SW 1271 (cell line): ENCODE data around the gene RASSF1.
A peak's percentile ranks its signal among the peaks of the same experiment; 100 is the strongest.

Experiments used
- DNase-seq, 2 experiments: peaks; one replicate each; lab custom pipeline; 2025; lab: John Stamatoyannopoulos, UW

RASSF1 gene

DNA sequence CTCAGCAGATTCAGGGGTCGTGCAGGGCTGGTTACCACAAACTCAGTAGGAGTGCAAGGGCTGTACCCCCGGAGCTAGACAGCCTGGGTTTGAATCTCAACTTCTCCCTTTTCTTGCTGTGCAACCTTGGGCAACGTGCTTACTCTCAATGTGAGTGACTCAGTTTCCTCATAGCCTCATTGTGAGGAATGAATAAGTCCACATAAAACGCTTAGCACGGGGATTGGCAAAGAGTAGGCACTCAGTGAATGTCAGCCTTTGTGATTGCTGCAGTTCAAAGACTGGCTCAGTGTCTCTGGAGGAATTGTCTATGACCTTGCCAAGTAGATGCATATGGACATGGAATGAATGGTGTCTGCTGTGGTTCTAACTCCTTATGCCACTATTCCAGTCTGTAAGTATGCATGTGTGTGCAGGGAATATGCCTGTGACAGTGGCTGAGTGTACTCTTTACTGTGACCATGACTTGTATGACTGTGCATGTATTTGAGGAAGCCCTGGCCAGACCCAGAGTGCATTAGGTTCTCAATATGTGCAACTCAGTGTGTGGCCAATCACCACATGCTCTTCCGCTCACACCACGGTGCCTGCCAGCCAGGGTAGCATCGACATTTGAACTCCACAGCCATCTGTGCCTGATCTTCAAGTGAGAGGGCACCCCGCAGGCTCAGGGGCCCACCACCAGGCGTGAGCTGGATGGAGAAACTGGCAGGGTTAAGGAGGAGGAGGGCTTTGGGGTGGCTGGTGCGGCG is 40.5 kb downstream of the RASSF1 start:
- no peak for DNase-seq

DNA sequence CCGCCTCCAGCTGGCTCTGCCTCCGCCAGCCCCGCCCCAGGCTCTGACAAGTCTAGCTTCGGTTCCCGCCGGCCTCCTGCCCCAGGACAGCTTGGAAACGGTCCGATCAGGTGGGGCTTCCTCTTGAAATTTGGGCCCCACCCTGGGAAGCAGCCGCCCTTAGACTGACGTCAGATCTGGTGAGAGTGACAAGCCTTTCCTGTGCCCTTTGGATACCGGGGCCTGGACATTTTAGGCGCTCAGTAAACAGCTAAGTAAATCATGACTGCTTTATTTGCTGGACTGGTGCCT is 41.1 kb downstream of the RASSF1 start:
- no peak for DNase-seq

DNA sequence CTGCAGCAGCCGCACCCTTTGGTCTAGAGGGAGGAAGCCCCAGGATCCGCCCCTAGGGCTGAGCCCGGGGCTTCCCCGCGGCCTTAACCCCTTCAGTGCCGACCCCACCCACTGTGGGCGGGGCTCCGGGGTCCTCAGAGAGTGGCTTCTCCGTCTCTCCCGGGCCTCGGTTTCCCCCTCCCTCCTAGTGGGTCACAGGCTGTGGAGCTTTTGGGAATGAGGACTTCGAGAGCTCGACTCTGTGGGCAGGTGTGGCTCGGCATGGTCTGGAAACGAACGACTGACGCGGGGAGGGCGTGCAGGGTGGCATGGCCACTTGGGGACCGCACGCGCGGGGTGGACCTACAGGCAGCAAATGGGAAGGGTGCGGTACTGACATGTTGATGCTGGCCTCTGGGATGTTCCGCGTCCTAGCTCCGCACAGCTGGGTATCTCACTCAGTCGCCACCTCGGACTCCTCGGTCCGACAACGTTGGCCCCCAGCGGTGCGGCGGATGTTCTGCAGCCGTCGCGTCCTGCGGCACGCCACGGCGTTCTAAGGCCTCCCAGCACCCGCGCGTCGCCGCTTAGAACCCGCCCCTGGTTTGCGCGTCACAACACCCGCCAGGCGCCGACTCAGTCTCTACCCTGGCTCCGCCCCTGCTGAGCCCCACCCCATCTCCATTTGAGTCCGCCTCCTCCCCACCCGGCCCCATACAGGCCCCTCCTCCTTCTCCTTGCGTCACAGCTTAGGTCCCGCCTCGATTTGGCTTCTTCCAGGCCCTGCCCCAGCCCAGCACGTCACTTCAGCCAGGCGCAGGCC is 41.6 kb downstream of the RASSF1 start, which contains the start of the genes HYAL3 and NAA80:
TSS of gene HYAL3 (minus strand) at position 570 of the 802 bp plus-strand sequence. CDS start 3,803 bp downstream, outside the sequence.
TSS of gene NAA80 (minus strand) at position 570 of the 802 bp plus-strand sequence. CDS start 1,942 bp downstream, outside the sequence.
- DNase-seq, result peak; percentile 79 to 92

DNA sequence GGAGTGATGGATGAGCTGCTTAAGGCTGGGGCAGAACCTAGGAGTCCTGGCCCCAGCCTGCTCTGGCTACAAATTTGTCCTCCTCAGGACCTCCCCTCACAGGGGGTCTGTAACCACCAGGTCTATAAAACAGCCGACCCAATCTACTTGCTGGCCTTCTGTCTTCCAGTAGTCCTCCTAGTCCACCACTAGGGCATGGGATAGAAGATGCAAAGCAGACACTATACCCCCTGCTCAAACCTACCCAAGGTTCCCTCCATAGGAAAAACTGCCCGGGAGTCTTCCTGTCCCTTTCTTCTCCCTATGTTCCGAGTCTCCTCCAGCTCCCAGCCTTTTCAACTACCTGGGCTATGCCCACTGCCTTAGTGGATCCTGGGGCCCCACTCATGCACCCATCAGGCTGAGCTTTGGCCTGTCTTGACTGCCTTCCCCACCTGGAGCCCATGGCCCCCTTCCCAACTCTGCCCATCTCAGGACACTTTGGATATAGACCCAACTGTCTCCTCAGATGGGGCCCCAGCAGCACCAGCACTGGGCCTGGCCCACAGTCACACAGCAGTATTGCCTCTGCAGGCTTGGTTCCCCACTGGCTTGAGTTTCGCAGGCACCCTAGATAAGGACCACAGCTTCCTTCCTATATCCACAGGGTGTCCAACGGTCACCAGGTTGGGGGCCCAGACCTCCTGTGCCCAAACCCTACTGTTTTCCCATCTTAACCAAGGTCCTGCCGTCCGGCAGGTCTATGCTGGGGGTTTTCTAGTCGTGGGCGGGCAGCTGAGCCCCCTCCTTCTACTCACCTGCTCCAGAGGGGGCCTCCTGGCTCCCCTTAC is 42.5 kb downstream of the RASSF1 start:
- no peak for DNase-seq

DNA sequence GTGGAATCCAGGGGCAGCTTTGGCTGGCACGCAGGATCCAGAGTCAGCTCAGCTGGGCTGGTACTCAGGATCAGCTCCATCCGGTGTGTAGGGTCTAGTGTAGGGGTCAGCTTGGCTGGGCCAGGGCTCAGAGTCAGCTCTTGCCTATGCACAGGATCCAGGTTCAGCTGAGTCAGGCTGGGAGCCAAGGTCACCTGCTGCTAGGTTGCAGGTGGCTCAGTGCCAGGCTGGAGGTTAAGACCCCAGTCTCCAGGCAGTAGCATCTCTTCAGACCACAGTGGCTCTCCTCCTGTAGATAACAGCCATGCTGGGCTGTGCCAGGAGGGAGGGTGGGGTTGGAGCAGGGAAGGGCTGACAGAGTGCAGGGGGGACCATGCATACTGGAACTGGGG is 43.3 kb downstream of the RASSF1 start:
- no peak for DNase-seq

DNA sequence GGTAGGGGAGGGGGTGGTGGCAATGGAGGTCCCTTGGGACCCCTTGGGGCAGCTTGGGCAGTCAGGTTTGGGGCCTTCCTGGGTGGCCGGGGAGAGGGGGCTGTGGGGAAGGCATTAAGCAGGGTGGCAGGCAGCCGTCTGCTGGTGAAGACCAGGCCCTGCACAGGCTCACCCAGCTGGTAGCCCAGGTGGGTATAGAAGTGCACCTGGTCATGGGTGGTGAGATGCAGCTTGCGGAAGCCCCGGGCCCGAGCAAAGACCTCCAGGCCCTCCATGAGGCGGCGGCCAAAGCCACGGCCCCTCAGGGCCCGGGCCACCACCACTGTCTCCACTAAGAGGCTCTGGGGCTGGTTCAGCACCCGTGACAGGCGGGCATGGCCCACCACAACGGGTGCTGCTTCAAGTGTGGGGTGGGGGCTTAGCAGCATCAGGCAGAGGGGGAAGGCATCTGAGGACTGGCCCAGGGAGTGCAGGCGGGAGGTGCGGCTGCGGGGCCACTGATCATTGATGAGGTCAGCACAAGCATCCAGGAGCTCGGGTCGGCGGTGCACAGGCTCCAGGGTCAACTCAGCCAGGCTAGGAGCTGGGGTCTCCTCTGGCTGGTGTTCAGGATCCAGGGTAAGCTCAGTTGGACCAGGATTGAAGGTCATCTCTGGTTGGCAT is 43.8 kb downstream of the RASSF1 start:
- no peak for DNase-seq

DNA sequence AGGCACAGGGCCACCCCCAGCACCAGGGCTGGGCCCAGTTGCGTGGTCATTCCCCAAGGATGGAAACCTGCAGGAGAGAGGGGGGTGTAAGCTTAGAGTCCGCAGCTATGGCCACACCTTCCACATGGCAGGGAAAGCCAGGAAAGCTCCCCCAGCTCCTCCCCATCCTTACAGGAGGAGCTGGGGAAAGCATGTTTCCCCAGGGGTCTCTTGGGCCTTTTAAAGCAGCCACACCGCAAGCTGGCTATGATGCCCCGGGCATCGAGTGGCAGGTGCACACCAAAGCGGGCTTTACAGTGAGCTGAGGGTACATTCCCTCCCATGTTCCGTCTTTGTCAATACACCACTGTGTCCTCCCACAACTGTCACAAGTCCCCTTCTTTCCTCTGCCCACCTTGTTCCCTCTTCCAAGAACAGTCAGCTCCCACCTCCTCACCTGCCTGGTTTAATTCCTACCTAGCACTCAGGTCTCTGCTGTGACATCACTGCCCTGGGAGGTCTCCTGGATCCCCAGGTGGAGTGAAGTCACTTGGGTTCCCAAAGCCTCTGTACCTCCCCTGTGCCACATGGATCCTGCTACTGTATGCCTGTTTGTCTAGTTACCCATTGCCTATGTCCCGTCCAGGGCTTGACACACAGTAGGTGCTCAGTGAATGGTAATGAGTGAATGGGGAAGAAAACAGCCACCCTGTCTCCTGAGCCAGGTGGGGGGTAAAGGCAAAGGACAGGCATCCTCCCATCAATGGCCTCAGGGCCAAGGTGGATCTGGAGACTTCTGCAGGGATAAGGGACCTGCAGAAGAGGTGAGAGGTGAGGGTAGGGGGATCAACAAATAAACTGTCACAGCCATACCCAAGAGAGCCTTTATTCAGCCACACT is 44.8 kb downstream of the RASSF1 start:
- no peak for DNase-seq

DNA sequence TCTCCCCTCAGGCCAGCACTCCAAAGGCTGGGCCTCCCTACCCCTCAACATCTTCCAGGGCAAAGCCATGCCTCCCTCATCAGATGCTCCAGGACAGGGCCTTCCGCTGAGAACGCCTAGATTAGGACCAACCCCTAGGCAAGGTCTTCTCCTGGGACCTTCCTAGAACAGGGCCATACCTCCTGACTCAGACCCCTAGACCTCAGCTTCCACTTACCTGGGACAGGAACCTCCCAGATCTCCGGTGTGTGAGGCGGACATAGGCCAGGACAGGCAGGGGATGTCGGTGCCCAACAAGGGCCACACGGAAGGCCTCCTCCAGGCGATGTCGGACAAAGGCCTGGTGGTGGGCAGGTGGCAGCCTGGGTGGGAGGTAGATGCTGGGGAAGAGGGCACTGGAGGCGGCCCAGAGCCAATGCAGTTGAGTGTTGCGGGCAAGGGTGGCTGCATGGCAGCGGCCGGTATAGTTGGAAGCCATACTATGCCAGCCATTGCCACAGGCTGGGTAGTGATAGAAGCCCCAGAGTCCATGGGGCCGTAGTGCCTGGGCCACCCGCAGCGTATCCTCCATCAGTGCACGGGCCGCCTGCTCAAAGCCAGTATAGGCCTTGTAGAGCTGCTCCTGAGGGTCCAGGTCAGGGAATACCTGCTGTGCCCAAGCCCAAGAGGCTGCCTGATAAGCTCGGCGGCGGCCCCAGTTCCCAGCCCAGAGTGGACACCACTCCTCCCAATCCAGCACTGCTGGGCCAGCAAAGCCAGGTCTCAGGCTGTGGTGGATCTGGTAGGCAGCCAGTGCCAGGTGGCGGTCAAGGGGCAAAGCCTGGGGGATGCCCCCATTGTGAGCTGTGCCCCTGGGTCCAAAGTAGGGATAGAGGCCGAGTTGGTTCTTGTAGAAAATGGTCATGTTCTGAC is 45.9 kb downstream of the RASSF1 start:
- DNase-seq, result no peak

DNA sequence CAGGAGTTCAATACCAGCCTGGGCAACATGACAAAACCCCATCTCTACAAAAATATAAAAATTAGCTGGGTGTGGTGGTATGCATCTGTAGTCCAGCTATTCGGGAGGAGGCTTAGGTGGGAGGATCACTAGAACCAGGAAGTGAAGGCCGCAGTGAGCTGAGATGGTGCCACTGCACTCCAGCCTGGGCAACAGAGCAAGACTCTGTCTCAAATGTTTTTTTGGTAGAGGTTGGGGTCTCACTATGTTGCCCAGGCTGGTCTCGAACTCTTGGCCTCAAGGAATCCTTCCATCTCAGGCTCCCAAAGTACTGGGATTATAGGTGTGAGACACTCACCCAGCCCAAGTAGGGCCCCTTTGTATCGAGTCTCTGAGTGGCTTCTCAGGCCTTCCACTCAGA is 46.5 kb downstream of the RASSF1 start:
- DNase-seq, result no peak

DNA sequence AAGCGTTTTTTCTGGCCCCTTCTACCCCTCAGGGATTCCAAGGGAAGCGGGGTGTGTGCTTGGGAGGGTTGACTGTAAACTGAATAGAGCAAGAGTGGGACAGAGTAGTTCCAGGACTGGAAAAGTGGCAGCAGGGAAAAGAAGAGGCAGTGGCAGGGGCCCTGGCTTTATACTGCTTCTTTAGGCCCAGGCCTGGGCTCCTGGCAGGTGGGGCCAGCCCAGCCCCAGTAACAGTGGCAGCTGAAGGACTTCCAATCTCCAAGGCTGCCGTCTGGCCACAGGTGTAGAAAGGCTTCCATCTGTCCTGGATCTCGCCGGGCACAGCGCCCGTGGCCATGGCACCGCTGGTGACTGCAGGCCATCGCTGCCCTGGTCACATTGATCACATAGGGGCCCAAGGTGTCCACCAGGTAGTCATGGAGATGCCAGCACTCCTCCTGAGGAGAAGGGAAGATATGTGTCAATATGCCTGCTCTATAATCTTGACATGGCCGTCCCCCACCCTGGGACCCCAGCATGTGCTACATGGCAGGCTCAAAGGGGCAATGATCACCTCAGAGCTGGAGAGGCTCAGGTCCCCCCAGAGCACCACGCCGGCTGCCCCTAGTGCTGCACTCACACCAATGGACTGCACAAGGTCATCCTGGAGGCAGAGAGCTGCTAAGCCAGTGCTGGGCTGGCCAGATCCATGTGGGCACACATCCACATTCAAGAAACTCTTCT is 47.4 kb downstream of the RASSF1 start:
- no peak for DNase-seq

DNA sequence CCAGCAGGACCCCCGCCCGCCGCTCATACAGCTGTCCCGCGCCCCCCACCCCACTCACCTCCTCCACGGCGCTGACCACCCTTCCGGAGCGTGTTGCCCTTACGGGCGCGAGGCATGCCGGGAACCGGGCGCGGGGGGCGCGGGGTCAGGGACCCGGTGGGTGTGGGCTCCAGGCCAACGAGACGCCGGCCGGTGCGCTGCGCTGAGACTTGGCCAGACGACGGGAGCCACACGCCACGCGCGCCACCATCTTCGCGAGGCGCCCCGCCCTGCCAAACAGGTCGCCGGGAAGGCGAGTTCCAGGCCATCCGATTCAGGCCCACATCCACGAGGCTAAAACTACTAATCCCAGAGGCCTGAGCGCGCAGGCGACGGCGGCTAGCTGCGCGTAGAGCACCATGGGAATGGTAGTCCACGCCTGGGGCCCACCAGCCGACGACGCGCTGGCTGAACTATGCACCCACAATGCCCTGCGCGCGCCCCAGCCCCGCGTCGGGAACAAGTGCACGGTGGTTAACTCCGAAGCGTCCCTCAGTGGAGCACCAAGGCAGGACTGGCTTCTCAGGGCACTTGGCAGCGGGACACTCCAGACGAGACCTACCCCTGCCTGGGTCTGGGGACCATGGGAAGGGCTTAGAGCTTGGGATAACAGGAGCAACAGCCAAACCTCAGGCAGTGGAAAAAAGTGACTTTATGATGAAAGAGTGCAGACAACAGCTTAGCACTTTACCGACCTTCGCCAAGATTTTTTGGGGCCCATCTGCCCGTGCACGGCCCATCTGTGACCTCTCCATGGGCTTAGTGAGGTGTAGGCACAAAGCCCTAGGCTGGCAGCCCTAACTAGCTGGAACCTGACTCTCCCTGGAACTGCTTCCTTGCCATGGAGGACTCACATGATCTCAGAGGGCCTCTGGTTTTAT is 48.2 kb downstream of the RASSF1 start, which contains the start of gene IFRD2:
TSS of gene IFRD2 (minus strand) at position 271 of the 920 bp plus-strand sequence. CDS start at position 116, 155 bp downstream.
- peak; percentile 74 to 92 for DNase-seq

DNA sequence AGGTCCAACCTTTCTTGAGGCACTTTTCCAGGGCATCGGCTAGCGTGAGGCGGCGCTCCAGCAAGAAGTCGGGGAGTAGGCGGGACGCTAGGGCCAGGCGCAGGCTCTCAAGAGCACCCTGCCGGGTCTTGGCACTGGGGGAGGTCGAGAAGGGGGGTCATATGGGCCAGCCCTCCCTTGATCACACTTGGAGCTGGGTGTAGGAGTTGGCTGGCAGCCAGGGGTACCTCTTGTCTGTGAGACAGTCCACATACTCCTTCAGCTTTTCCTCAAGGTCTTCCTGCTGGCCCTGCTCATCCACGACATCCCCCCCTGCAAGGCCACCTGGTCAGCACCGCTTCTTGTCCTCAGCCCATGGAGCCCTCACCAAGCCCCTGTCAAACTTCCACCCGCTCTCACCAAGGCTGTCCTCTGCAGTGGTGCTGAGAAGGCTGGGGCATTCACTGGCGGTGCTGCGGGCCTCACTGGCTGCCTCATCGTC is 50.4 kb downstream of the RASSF1 start:
- DNase-seq, result no peak

DNA sequence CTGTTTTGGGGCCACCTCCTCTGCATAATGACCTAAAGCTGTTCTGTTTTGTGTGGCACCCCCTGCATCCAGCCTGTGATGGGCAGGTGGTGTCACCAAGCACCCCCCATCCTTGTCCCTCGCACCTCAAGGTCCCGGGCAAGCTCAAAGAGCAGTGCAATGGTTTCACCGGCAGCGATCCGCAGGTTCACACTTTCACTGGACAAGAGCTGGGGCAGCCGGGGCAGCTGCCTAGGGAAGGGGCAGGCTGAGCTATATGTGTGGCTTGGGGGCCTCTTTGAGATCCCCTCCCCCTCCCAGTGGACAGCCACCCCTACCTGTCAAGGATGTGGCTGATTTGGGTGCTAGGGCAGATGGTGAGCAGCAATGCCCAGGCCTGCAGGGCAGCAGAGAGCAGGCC is 51.5 kb downstream of the RASSF1 start:
- no peak for DNase-seq

DNA sequence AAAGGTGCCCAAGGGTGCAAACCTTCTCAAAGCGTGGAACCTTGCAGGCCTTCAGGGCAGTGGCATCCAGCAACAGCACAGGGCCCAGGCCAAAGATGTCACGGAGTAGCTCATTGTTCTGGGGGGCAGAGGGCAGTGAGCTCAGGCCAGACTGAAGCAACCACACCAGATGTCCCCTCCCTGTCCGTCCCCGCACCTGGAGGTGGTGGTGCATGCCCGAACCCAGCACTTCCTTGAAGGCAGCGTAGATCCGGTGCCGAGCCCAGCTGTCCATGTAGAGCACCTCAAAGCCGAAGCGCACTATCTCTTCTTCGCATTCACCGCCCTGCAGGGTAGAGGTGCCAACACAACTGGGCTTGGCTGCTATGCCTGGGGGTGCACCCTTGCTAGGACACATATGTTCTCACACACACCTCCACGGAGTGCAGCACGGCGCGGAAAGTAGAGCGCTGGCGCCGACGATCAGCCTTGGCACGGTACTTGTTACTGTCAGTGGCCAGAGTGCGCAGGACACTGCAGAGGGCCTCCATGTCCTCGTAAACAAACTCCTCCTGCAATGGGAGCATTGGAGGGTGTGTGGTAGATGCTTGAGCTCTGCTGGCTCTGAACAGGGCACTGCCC is 52.1 kb downstream of the RASSF1 start:
- no peak for DNase-seq

DNA sequence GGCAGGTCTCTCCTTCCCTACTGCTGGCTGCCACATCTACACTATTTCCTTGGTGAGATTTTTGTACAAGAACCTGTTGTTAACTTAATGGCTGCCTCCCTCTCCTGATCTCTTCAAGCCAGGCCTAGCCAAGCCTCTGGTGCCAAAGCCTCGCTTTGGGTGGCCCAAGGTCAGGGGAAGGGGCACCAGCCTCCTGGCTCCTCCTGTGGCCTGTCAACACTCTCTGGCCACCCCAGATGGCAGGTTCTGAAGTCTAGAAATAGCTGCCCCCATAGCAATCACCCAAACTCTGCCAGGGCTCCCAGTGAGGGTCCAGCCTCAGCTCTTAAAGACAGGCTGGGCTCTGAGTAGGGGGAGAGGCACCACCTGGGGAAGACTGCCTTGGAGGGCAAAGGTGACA is 53.4 kb downstream of the RASSF1 start:
- no peak for DNase-seq

DNA sequence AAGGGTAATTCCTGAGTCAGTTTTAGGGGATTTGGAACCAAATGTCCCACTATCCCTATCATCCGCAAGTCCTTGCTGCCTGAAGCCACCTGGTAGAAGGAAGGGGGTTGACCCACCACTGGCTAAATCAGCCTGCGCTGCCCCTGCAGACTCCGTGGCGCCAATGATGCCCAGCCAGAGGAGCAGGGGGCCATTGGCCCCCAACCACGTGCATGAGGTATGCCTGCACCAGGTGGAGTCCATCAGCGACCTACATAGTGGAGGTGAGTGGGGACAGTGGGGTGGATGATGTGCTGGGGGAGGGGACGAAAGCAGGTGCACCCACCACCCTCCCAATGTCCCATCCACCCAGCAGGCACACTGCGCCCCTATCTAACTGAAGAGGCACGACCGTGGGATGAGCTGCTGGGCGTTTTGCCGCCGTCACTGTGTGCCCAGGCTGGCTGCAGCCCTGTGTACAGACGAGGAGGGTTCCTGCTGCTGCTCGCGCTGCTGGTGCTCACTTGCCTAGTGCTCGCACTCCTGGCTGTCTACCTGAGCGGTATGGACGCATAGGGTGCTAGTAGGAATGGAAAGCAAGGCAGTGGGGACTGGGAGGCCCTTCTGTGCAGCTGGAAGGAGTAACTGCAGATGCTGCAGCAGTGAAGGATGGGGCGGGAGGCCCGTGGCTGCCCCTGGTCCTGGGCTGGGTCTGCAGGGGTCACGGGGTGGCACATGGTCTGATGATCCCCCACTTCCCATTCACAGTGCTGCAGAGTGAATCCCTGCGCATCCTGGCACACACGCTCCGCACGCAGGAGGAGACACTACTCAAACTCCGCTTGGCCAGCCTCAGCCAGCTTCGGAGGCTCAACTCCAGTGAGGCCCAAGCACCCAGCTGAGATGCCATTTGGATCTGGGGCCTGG is 54.1 kb downstream of the RASSF1 start:
- DNase-seq, result no peak
